Upper lobe of left lung (tissue), 6 donors: ENCODE results near the gene KIF1C. TPM values are rescaled to one million over a fixed set of nuclear protein-coding genes. Genes with fewer than 3 reads are reported as not detected.

Experiments used
- ATAC-seq, 2 donors: fragments of 200-7000 bp; cut with Tn5 transposase; one replicate each; pipeline ENCODE4 v1.9.1; 2022; ENCODE audit warnings: mild to moderate bottlenecking in 2 of 2, moderate library complexity in 2 of 2; ENCODE audit not compliant: low FRiP score in 2 of 2
- DNase-seq, 2 donors: peaks; one replicate each; pipeline ENCODE4 v3.0.0-alpha.2; 2019 to 2020
- H3K27ac ChIP-seq, 4 donors: fragments of 200-600 bp; sonication (generic); one replicate each; pipeline ENCODE4 v1.5.1; 2016 to 2019
- H3K27me3 ChIP-seq, 4 donors: fragments of 200-600 bp; sonication (generic); one replicate each; pipeline ENCODE4 v1.5.1; 2017 to 2019
- H3K36me3 ChIP-seq, 4 donors: fragments of 200-600 bp; sonication (generic); one replicate each; pipeline ENCODE4 v1.5.1; 2016 to 2019
- H3K4me1 ChIP-seq, 4 donors: fragments of 200-600 bp; sonication (generic); one replicate each; pipeline ENCODE4 v1.5.1; 2018 to 2019
- H3K4me3 ChIP-seq, 4 donors: fragments of 200-600 bp; sonication (generic); one replicate each; pipeline ENCODE4 v1.5.1; 2017 to 2019; ENCODE audit warnings: mild to moderate bottlenecking in 2 of 4, moderate library complexity in 1 of 4
- H3K9me3 ChIP-seq, 4 donors: fragments of 200-600 bp; sonication (generic); one replicate each; pipeline ENCODE4 v1.5.1; 2018 to 2019
- EP300 ChIP-seq, 4 donors: sonication (generic); formaldehyde crosslinking; IDR thresholded peaks; one replicate each; pipeline ENCODE4 v1.5.1; 2017; ENCODE audit warnings: antibody characterized with exemption in 4 of 4, control low read depth in 2 of 4
- POLR2A ChIP-seq, 4 donors: fragments of 450-650 bp; IDR thresholded peaks; one replicate each; pipeline ENCODE4 v1.5.1; 2016 to 2017; ENCODE audit warnings: antibody characterized with exemption in 4 of 4, mild to moderate bottlenecking in 2 of 4
- POLR2AphosphoS5 ChIP-seq, 2 donors: sonication (generic); formaldehyde crosslinking; IDR thresholded peaks; one replicate each; pipeline ENCODE4 v1.5.1; 2017; ENCODE audit warnings: antibody characterized with exemption in 2 of 2
- WGBS, 2 donors: methylation state at CpG; one replicate each; pipeline ENCODE4 v1.1.5; 2017 to 2018; 5-methylcytosine and 5-hydroxymethylcytosine counted together
- total RNA-seq, 6 donors: library from RNA; depleted of rRNA in 4 of 6; stranded (reverse); fragments of >200 nt in 4 of 6; gene quantifications; one replicate each; pipeline versions ENCODE4 v1.1.0 to v1.2.1, GENCODE V29; 2016 to 2021
- TF ChIP-seq, protein P1 (sequence below), 6 experiments: fragments of 450-650 bp in 4 of 6; fragments of 200-600 bp in 2 of 6; sonication (generic) in 2 of 6; IDR thresholded peaks; one replicate each; pipeline ENCODE4 v1.5.1; 2016 to 2019; ENCODE audit warnings: antibody characterized with exemption in 6 of 6
- donor health status: DM: no; HTN: no; CAD: no; lungs with moderate emphysema.
- donor health status: DM: no; HTN: yes; CAD: no; lungs with severe emphysema.

Gene KIF1C
- total RNA-seq, 6 donors from 2014 or later: 130 to 270 (median 206) TPM

- peaks cover 24 to 31% (median 30%) of the 10 kb centered on the region in 4 donors for H3K4me1 ChIP-seq
- no peaks in the 10 kb centered on the region for H3K27me3 ChIP-seq
- H3K4me3 ChIP-seq: peak overlapping the region; percentile 92 to 100 (median 97)
- ATAC-seq: peak; percentile 1 to 15
- DNase-seq: peak; percentile 43 to 93
- peak overlapping the region; percentile 88 to 97 (median 95) for H3K27ac ChIP-seq
- no peaks in the 10 kb centered on the region for H3K9me3 ChIP-seq
- TF ChIP-seq, protein P1, sequence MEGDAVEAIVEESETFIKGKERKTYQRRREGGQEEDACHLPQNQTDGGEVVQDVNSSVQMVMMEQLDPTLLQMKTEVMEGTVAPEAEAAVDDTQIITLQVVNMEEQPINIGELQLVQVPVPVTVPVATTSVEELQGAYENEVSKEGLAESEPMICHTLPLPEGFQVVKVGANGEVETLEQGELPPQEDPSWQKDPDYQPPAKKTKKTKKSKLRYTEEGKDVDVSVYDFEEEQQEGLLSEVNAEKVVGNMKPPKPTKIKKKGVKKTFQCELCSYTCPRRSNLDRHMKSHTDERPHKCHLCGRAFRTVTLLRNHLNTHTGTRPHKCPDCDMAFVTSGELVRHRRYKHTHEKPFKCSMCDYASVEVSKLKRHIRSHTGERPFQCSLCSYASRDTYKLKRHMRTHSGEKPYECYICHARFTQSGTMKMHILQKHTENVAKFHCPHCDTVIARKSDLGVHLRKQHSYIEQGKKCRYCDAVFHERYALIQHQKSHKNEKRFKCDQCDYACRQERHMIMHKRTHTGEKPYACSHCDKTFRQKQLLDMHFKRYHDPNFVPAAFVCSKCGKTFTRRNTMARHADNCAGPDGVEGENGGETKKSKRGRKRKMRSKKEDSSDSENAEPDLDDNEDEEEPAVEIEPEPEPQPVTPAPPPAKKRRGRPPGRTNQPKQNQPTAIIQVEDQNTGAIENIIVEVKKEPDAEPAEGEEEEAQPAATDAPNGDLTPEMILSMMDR (IDR thresholded peaks at IDR 0.05): no peak
- peak in 1 of 2 donors; percentile 14 for TF ChIP-seq POLR2AphosphoS5 (IDR thresholded peaks at IDR 0.05)
- H3K36me3 ChIP-seq: peaks cover 5 to 27% (median 22%) of the 10 kb centered on the region in 4 donors
- WGBS, 2 donors: 2 to 3% methylated on average over 12 to 18 of the region's 55 CpGs
These were observed 429 bp downstream of the KIF1C start for GRCh38 chr17:4998027-4998731.

DNA sequence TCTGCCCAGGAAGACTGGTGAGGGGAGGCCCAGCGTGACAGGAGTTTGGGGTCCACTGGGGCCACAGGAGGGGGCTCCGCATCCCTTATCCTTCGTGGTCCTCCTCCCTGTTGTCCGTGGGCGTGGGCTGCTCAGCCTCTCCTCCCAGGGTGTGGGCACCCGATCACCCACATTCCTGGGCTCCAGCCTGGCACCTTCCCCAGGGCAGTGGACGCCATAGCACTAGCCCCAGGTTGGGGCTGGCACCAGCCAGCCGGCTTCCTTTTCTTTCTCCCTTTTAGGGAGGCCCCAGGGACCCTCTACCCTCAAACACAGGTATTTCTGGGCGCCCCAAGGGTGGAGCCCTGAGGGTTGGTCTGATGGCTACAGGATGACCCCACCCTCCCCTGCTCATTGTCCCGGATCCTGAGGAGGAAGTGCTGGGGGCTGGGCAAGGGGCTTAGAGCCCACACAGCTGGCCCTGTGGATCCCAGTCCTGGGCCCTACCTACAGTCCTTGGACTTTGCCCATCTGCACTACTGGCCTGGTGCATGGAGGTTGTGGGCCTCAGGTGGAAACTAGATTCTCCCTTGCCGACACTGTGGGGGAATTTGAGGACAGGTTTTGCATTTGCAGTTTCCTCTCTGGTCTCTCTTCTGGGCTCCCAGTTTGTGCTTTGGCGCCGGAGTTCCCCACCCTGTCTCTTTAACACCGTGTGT is 1.1 kb downstream of the KIF1C start:
- WGBS, 2 donors: 23 to 32% methylated on average over 12 of the region's 14 CpGs
- DNase-seq (peak in 1 of 2 donors; percentile 42), ATAC-seq (no peak)
- TF ChIP-seq POLR2AphosphoS5 (IDR thresholded peaks at IDR 0.05) (no peak), POLR2A (IDR thresholded peaks at IDR 0.05) (no peak), EP300 (IDR thresholded peaks at IDR 0.05) (no peak)
- TF ChIP-seq, protein P1 (IDR thresholded peaks at IDR 0.05): no peak
- Histone ChIP-seq H3K27ac (peak overlapping the region; percentile 88 to 97 (median 95)), H3K4me3 (peak overlapping the region; percentile 92 to 100 (median 97)), H3K4me1 (peaks cover 24 to 31% (median 30%) of the 10 kb centered on the region in 4 donors), H3K27me3 (no peaks in the 10 kb centered on the region), H3K9me3 (no peaks in the 10 kb centered on the region), H3K36me3 (peaks cover 11 to 34% (median 29%) of the 10 kb centered on the region in 4 donors)

GRCh38 chr17:4999430-5000093 is 1.8 kb downstream of the KIF1C start:
- Histone ChIP-seq H3K36me3 (peaks cover 17 to 41% (median 36%) of the 10 kb centered on the region in 4 donors), H3K27ac (peak overlapping the region; percentile 57 to 97 (median 92)), H3K9me3 (no peaks in the 10 kb centered on the region), H3K4me1 (peaks cover 24 to 31% (median 30%) of the 10 kb centered on the region in 4 donors), H3K4me3 (peak overlapping the region in 3 of 4 donors; percentile 92 to 100 (median 99)), H3K27me3 (no peaks in the 10 kb centered on the region)
- ATAC-seq (no peak), DNase-seq (no peak)
- TF ChIP-seq EP300 (IDR thresholded peaks at IDR 0.05): no peak
- TF ChIP-seq, protein P1 (IDR thresholded peaks at IDR 0.05): no peak
- TF ChIP-seq POLR2A (IDR thresholded peaks at IDR 0.05): no peak
- no peak for TF ChIP-seq POLR2AphosphoS5 (IDR thresholded peaks at IDR 0.05)
- WGBS, 2 donors: 61 to 68% methylated on average over 11 to 12 of the region's 12 CpGs

DNA sequence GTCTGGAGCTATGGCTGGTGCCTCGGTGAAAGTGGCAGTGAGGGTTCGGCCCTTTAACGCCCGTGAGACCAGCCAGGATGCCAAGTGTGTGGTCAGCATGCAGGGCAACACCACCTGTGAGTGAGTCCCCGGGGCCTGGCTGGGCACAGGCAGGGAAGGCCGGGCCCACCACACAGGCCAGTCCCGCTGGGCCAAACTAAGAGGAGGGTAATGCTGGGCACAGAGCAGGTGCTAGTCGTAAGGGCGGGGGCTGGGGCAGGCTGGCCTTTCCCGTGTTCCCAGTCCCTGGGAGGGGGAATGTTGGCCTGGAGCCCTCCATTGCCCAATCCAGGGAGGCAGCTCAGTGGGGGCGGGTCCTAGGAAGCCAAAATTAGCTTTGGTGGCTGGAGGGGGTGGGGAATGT is 2.5 kb downstream of the KIF1C start:
- DNase-seq: peak; percentile 79
- Histone ChIP-seq H3K4me1 (peaks cover 24 to 31% (median 30%) of the 10 kb centered on the region in 4 donors), H3K27ac (peak overlapping the region in 3 of 4 donors; percentile 57 to 97 (median 88)), H3K36me3 (peaks cover 24 to 48% (median 43%) of the 10 kb centered on the region in 4 donors), H3K4me3 (peak overlapping the region in 3 of 4 donors; percentile 92 to 100 (median 99)), H3K9me3 (no peaks in the 10 kb centered on the region), H3K27me3 (no peaks in the 10 kb centered on the region)
- TF ChIP-seq, protein P1 (IDR thresholded peaks at IDR 0.05): no peak
- TF ChIP-seq POLR2AphosphoS5 (IDR thresholded peaks at IDR 0.05): peak in 1 of 2 donors; percentile 28
- no peak for TF ChIP-seq EP300 (IDR thresholded peaks at IDR 0.05)
- TF ChIP-seq POLR2A (IDR thresholded peaks at IDR 0.05): peak in 1 of 4 donors; percentile 17
- 63 to 73% methylated on average over 7 to 11 of the region's 11 CpGs for WGBS, 2 donors
- ATAC-seq: peak in 1 of 2 donors; percentile 5
